PC-9 (cell line): ENCODE measurements around the gene PPP1R16B.

ENCODE experiments used
- EZH2 ChIP-seq: fragments of 200-600 bp; sonication (generic); IDR thresholded peaks from 2 replicates; pipeline ENCODE4 v1.8.0; 2017; ENCODE audit warnings: antibody characterized with exemption, low read depth
- TF ChIP-seq, protein P1 (sequence below): fragments of 200-600 bp; sonication (generic); conservative IDR thresholded peaks from 2 replicates; pipeline ENCODE4 v1.6.1; 2017; ENCODE audit warnings: mixed run types, antibody characterized with exemption, mild to moderate bottlenecking, moderate library complexity

DNA sequence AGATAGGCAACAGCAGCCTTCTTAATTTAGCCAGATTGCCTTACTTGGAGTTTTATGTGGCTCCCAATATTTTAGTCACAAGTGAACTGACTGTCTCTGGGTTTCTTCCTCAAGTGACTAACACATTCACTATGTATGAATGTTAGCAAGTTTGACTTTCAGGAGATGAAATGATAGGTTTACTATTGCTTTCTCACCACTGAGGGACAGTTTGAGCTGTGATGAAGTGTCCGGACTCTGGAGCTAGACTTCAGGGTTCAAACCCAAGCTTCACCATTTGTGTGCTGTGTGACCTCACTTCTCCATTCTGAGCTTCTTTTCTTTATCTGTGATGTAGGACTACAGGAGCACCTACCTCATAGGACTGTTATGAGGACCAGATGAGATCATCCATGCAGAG, 164.8 kb downstream of the PPP1R16B start:
- TF ChIP-seq, protein P1, sequence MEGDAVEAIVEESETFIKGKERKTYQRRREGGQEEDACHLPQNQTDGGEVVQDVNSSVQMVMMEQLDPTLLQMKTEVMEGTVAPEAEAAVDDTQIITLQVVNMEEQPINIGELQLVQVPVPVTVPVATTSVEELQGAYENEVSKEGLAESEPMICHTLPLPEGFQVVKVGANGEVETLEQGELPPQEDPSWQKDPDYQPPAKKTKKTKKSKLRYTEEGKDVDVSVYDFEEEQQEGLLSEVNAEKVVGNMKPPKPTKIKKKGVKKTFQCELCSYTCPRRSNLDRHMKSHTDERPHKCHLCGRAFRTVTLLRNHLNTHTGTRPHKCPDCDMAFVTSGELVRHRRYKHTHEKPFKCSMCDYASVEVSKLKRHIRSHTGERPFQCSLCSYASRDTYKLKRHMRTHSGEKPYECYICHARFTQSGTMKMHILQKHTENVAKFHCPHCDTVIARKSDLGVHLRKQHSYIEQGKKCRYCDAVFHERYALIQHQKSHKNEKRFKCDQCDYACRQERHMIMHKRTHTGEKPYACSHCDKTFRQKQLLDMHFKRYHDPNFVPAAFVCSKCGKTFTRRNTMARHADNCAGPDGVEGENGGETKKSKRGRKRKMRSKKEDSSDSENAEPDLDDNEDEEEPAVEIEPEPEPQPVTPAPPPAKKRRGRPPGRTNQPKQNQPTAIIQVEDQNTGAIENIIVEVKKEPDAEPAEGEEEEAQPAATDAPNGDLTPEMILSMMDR, result no peak
- TF ChIP-seq EZH2, result no peak
